Right cardiac atrium (tissue), 5 donors: ENCODE data around the gene DENND4C. TPM values are rescaled to one million over a fixed set of nuclear protein-coding genes. Genes with fewer than 3 reads are reported as not detected.
"Not testable (repeated sequence)": the region's sequence is repeated elsewhere in the genome, so short reads cannot be mapped to it uniquely, and the experiment has no call there.

Experiments
- ATAC-seq, 2 donors: fragments of 200-7000 bp; cut with Tn5 transposase; one replicate each; pipeline versions ENCODE4 v1.8.0 to v1.9.1; 2020; ENCODE audit warnings: moderate library complexity in 2 of 2, mild to moderate bottlenecking in 1 of 2
- DNase-seq, 3 donors: peaks; one replicate each; pipeline ENCODE4 v3.0.0-alpha.2; 2020
- H3K27ac ChIP-seq: one replicate; pipeline ENCODE4 v1.5.1; 2013; ENCODE audit warnings: mild to moderate bottlenecking, low read length, control low read depth, moderate library complexity
- H3K27me3 ChIP-seq: one replicate; pipeline ENCODE4 v1.6.1; 2013; ENCODE audit not compliant: control insufficient read depth, insufficient read depth
- H3K4me1 ChIP-seq: one replicate; pipeline ENCODE4 v1.6.1; 2013; ENCODE audit warnings: low read length; ENCODE audit not compliant: control insufficient read depth, insufficient read depth
- H3K4me3 ChIP-seq: one replicate; pipeline ENCODE4 v1.5.1; 2013; ENCODE audit warnings: low read length, control low read depth
- H3K9me3 ChIP-seq: one replicate; pipeline ENCODE4 v1.6.1; 2013; ENCODE audit warnings: low read length; ENCODE audit not compliant: control insufficient read depth
- WGBS: extraction: QIAGEN DNeasy Blood & Tissue Kit; methylation state at CpG from one replicate; pipeline ENCODE4 v1.1.7; 2013; 5-methylcytosine and 5-hydroxymethylcytosine counted together
- intact Hi-C, 4 donors: fragments of 100-400 bp; cut with DNase I; formaldehyde crosslinking; loops; one replicate each; pipeline versions ENCODE4 v1.11.0 to v1.14.0; 2022 to 2023
- polyA plus RNA-seq: library from polyadenylated mRNA; stranded (reverse); fragments of 200-250 nt; gene quantifications from one replicate; pipeline ENCODE4 v1.2.3, GENCODE V29; 2013
- total RNA-seq, 4 donors: library from RNA; stranded (reverse); fragmentation: NEBNext Ultra II Directional; extraction: Animal tissue kit (Norgen Biotek cat#: 25700); gene quantifications; one replicate each; pipeline ENCODE4 v1.2.1, GENCODE V29; 2021
- donor health status: healthy with polysubstance abuse.
- donor health status: DM: no; HTN: yes; CAD: no.
- donor health status: DM: no; HTN: no; CAD: no.
- donor health status: DM: no; HTN: yes; CAD: no; lungs with severe emphysema.
- donor health status: DM: yes; HTN: yes; CAD: no.

Gene DENND4C
- total and polyA plus RNA-seq, 5 donors: 13.0 to 61.5 (median 43.7) TPM

DNA sequence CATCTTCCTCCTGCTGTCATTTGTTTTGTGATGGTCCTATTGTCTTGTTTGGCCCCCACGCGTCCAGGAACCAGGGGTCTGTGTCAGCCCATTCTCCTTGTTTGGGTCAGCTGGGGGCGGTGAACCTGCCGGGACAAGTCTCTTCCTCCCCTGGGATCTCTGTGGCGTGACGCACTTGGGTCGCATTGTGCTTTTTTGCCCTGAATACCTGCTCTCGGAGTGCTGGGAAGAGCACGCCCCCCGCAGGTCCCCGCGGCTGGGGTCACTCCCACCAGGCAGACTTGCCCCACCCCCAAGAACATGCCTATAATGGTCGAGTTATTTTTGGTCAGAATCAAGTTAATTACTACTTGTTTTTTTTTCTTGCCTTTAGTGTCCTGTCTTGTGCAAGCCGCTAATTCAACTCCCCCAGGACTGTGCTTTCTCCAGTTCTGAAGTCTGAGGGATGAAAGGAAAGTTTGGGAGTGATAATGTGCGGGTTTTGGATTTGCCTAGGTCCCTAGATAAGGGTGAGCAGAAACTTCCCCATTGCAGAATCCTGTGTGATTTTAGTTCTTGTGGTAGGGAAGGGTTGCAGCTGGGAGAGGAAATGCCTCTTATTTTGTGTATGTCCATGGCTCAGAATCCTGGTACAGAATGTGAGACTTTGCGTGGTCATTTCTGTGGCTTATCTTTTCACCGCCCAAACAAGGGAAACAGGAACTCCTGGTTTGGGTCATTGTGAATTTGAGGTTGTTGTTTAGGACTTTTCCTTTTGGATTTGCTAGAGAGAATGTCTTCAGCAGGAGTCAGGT, 179.1 kb downstream of the DENND4C start:
- ATAC-seq: peak; percentile 19 to 43
- H3K27me3 ChIP-seq: no peaks in the 10 kb centered on the region
- no peaks in the 10 kb centered on the region for H3K9me3 ChIP-seq
- DNase-seq: peak; percentile 59 to 75 (median 73)
- WGBS: 3% methylated on average over 17 of the region's 17 CpGs
- H3K4me3 ChIP-seq: peak overlapping the region; percentile 50
- peaks cover 4% of the 10 kb centered on the region for H3K4me1 ChIP-seq
- intact Hi-C loops: no loop called here
- H3K27ac ChIP-seq: peak overlapping the region; percentile 40

DNA sequence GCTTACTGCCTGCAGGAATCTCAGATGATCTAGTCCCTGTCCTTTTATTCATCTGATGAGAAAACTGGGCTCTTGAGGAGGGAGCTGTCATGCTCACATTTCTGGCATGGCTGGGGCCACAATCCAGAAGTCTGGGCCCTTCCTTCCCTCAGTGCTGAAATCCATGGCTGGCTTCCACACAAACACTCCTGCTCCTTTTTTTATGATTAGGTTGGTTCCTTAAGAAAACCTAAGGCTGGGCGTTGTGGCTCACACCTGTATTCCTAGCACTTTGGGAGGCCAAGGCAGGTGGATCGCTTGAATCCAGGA, 179.7 kb downstream of the DENND4C start:
- Histone ChIP-seq H3K4me3 (peak overlapping the region; percentile 50), H3K27me3 (no peaks in the 10 kb centered on the region), H3K4me1 (peaks cover 4% of the 10 kb centered on the region), H3K27ac (no peak overlapping the region), H3K9me3 (no peaks in the 10 kb centered on the region)
- ATAC-seq (no peak), DNase-seq (no peak)
- intact Hi-C loops: no loop called here
- over 99% methylated on average over 2 of the region's 2 CpGs for WGBS

DNA sequence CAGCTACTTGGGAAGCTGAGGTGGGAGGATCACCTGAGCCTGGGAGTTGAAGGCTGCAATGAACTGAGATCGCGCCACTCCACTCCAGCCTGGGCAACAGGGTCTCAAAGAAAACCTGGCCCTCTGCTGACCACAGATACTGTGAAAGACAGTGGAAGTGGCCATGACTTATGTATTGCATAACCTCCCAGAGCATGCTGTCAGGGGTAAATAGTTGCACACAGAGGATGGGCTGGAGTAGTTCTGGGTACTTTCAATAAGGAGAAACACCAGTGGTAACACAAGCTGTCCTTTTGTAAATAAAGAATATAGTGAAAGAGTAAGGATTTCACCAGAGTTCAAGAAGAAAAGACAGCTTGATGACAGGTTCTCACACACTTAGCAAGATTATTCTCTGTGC, 180.1 kb downstream of the DENND4C start:
- intact Hi-C loops: no loop called here
- Histone ChIP-seq H3K27me3 (no peaks in the 10 kb centered on the region), H3K27ac (no peak overlapping the region), H3K4me3 (no peak overlapping the region), H3K4me1 (peaks cover 4% of the 10 kb centered on the region), H3K9me3 (no peaks in the 10 kb centered on the region)
- ATAC-seq (no peak), DNase-seq (no peak)
- WGBS: 98% methylated on average over 2 of the region's 2 CpGs

DNA sequence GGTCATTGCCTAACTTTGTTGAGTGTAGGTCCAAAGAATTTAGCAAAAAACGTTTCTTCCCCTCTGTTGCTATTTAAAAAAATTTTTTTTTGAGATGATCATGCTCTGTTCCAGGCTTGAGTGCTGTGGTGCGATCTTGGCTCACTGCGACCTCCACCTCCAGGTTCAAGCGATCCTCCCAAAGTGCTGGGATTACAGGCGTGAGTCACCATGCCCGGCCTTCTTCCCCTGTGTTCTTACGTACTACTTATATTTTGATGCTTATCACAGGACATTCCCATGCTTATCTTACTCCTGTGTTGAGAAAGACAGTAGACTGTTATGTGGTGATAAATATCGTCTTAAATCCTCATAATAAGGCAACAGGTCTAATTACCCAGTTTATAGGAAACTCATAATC, 180.8 kb downstream of the DENND4C start:
- Histone ChIP-seq H3K27ac (no peak overlapping the region), H3K4me3 (no peak overlapping the region)
- intact Hi-C loops: no loop called here

DNA sequence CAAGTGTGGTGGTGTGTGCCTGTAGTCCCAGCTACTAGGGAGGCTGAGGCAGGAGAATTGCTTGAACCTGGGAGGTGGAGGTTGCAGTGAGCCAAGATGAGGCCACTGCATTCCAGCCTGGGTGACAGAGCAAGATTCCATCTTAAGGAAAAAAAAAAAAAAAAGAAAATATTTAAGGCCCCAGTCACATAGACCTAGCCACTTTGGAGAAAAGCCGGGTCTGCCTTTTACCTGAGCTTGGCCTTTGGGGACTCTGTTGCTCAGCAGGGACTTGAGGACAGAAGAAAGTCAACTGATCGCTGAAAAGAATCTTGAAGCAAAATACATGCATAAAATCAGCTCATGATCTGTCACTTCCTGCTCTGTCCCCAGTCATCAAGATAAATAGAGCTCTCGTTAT, 183.0 kb downstream of the DENND4C start:
- H3K27ac ChIP-seq, H3K4me3 ChIP-seq, DNase-seq, H3K9me3 ChIP-seq, H3K27me3 ChIP-seq, intact Hi-C loops, H3K4me1 ChIP-seq, ATAC-seq: not testable (repeated sequence)
- WGBS: 57% methylated on average over 3 of the region's 3 CpGs

More for the DNA sequence above, 180.8 kb downstream of the DENND4C start:
- no peak for ATAC-seq
- Histone ChIP-seq H3K4me1 (peaks cover 4% of the 10 kb centered on the region), H3K9me3 (no peaks in the 10 kb centered on the region), H3K27me3 (no peaks in the 10 kb centered on the region)
- 85% methylated on average over 8 of the region's 8 CpGs for whole genome bisulfite sequencing
- no peak for DNase-seq

DNA sequence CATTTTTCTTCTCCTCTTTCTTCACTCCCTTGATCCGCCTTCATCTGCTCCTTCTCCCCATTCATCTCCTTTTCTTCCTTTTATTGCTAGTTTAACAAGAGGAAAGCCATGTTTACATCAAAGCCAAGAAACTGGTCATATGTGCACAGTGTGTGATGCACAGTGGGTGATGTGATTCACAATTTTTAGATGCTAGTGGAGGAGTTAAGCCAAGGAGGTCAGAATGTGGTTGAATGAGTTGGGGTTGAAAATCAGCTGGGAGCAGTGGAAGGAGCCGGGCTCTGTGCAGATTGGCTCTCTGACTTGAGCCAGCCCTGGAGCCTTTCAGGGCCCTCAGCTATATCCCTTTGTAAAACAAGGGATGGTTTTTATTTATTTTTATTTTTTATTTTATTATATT, 185.7 kb downstream of the DENND4C start:
- Histone ChIP-seq H3K4me3 (no peak overlapping the region), H3K27me3 (no peaks in the 10 kb centered on the region), H3K9me3 (no peaks in the 10 kb centered on the region), H3K27ac (no peak overlapping the region), H3K4me1 (no peaks in the 10 kb centered on the region)
- ATAC-seq: no peak
- DNase-seq: no peak
- 99% methylated on average over 2 of the region's 2 CpGs for WGBS
- intact Hi-C loops: no loop called here

DNA sequence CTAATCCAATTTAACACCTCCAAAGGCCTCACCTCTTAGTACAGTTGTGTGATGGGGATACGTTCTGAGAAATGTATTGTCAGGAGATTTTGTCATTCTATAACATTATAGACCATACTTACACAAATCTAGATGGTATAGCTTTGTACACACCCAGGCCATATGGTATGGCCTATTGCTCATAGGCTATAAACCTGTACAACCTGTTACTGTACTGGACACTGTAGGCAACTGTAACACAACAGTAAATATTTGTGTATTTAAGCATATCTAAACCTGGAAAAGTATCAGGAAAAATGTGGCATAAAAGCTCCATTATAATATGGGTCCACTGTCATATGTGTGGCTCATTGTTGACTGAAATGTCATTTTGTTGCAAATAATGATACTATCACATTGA, 190.4 kb downstream of the DENND4C start:
- Histone ChIP-seq H3K9me3 (no peaks in the 10 kb centered on the region), H3K4me3 (no peak overlapping the region), H3K27ac (no peak overlapping the region), H3K4me1 (peaks cover 5% of the 10 kb centered on the region), H3K27me3 (no peaks in the 10 kb centered on the region)
- WGBS: 94% methylated on average over 1 of the region's 1 CpG
- DNase-seq (no peak), ATAC-seq (no peak)
- intact Hi-C loops: no loop called here

Other genes starting within 250 kb of the DENND4C start
- gene SAXO1, start 197.5 kb upstream of the DENND4C start, total RNA-seq: not detected
- gene SAXO1, start 197.5 kb upstream of the DENND4C start, polyA plus RNA-seq: not detected
- 10 to 100 TPM; 85.7 to 92.5 (median 90.2) TPM for gene RRAGA, start 181.3 kb upstream of the DENND4C start, total RNA-seq
- 89.4 TPM for gene RRAGA, start 181.3 kb upstream of the DENND4C start, polyA plus RNA-seq
- 1 to 10 TPM; 6.1 to 9.2 (median 7.9) TPM for gene HAUS6, start 127.8 kb upstream of the DENND4C start, total RNA-seq
- 2.8 TPM for gene HAUS6, start 127.8 kb upstream of the DENND4C start, polyA plus RNA-seq
- 100 to 1,000 TPM in 1 of 4 donors, 10 to 100 TPM in 3; 56.3 to 236 (median 79.0) TPM for gene PLIN2, start 103.2 kb upstream of the DENND4C start, total RNA-seq
- 74.7 TPM for gene PLIN2, start 103.2 kb upstream of the DENND4C start, polyA plus RNA-seq
- gene RPS6, start 149.5 kb downstream of the DENND4C start, total RNA-seq: 1,000 to 10,000 TPM in 3 of 4 donors, 100 to 1,000 TPM in 1; 983 to 1,149 (median 1,102) TPM
- 1,453 TPM for gene RPS6, start 149.5 kb downstream of the DENND4C start, polyA plus RNA-seq
- gene ACER2, start 178.3 kb downstream of the DENND4C start, total RNA-seq: 1 to 10 TPM; 2.3 to 4.8 (median 4.1) TPM
- 2.9 TPM for gene ACER2, start 178.3 kb downstream of the DENND4C start, polyA plus RNA-seq